Measurements from ENCODE around the gene ZBP1.

DNA sequence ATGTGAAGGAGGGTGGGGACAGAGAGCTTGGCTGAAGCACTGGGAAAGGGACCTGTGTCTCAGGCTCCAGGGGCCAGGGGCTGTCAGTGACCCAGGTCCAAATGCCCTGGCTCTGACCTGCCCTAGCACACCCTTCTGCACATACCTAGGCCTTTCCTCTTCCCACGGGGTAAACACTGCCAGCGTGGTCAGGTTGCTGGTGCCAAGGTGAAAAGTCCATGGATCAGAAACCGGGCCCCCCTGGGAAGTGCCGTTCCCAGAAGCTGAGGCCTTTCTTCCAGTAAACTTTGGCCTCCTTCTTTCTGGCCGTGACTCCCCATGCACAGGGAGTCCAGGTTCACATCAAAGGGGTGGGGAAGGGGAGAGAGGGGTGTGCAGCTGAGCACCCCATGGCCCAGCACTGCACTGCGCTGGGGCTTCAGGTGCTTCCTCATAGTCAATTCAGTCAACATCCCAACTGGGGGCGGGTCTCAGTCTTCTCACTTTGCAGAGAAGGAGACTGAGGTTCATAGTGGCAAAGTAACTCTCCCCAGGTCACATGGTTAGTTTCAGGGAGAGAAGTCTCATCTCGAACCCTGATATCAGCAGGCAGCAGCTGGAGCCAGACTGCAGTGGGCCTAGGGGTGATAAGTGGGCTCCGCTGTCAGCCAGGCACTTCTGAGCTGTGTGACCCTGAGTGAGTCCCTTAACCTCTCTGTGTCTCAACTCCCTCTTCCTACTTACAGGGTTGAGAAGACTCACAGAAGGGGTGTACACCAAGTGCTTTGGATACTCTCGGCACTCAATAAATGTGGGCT is 42.3 kb downstream of the ZBP1 start:
- TF ChIP-seq, protein P1, sequence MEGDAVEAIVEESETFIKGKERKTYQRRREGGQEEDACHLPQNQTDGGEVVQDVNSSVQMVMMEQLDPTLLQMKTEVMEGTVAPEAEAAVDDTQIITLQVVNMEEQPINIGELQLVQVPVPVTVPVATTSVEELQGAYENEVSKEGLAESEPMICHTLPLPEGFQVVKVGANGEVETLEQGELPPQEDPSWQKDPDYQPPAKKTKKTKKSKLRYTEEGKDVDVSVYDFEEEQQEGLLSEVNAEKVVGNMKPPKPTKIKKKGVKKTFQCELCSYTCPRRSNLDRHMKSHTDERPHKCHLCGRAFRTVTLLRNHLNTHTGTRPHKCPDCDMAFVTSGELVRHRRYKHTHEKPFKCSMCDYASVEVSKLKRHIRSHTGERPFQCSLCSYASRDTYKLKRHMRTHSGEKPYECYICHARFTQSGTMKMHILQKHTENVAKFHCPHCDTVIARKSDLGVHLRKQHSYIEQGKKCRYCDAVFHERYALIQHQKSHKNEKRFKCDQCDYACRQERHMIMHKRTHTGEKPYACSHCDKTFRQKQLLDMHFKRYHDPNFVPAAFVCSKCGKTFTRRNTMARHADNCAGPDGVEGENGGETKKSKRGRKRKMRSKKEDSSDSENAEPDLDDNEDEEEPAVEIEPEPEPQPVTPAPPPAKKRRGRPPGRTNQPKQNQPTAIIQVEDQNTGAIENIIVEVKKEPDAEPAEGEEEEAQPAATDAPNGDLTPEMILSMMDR (IDR thresholded peaks at IDR 0.05) = no peak
- no peak for TF ChIP-seq POLR2A (IDR thresholded peaks at IDR 0.05)
